H9 (cell line): ENCODE data around the gene LONP2. TPM values are rescaled to one million over a fixed set of nuclear protein-coding genes. Genes with fewer than 3 reads are reported as not detected.

Source experiments
- DNase-seq: peaks from one replicate; pipeline ENCODE4 v3.0.0-alpha.2; 2017
- H2AFZ ChIP-seq: one replicate; pipeline ENCODE4 v1.6.1; 2013; ENCODE audit warnings: mild to moderate bottlenecking, low read length, control low read depth, moderate library complexity
- H2AK5ac ChIP-seq: 2 replicates; pipeline ENCODE4 v1.6.1; 2013; ENCODE audit warnings: low read length, control low read depth, mixed read lengths; ENCODE audit not compliant: insufficient read length
- H2BK120ac ChIP-seq: one replicate; pipeline ENCODE4 v1.6.1; 2013; ENCODE audit warnings: low read depth, mild to moderate bottlenecking, low read length, control low read depth, inconsistent platforms; ENCODE audit not compliant: poor library complexity, severe bottlenecking
- H2BK12ac ChIP-seq: 2 replicates; pipeline ENCODE4 v1.6.1; 2013; ENCODE audit warnings: low read length, control low read depth, mixed read lengths, low read depth; ENCODE audit not compliant: insufficient read length
- H2BK15ac ChIP-seq: 2 replicates; pipeline ENCODE4 v1.6.1; 2013; ENCODE audit warnings: low read depth, low read length, control low read depth
- H2BK20ac ChIP-seq: one replicate; pipeline ENCODE4 v1.6.1; 2013; ENCODE audit warnings: low read depth, mild to moderate bottlenecking, low read length, control low read depth, inconsistent platforms; ENCODE audit not compliant: poor library complexity, severe bottlenecking
- H2BK5ac ChIP-seq: 2 replicates; pipeline ENCODE4 v1.6.1; 2013; ENCODE audit warnings: low read length, control low read depth, mixed read lengths; ENCODE audit not compliant: insufficient read length
- H3K14ac ChIP-seq: 2 replicates; pipeline ENCODE4 v1.6.1; 2013; ENCODE audit warnings: low read length, control low read depth; ENCODE audit not compliant: insufficient read depth
- H3K18ac ChIP-seq: 2 replicates; pipeline ENCODE4 v1.6.1; 2013; ENCODE audit warnings: low read depth, mild to moderate bottlenecking, mixed read lengths, low read length, control low read depth; ENCODE audit not compliant: insufficient read length
- H3K23ac ChIP-seq: 2 replicates; pipeline ENCODE4 v1.6.1; 2013; ENCODE audit warnings: low read length, control low read depth, mixed read lengths, low read depth; ENCODE audit not compliant: insufficient read length
- H3K23me2 ChIP-seq: 2 replicates; pipeline ENCODE4 v1.6.1; 2013; ENCODE audit warnings: low read depth, mild to moderate bottlenecking, mixed read lengths, low read length, control low read depth; ENCODE audit not compliant: insufficient read length, poor library complexity, severe bottlenecking
- H3K27ac ChIP-seq: 2 replicates; pipeline ENCODE4 v1.5.1; 2013; ENCODE audit warnings: low read length, control low read depth, mixed read lengths, low read depth; ENCODE audit not compliant: insufficient read length
- H3K27me3 ChIP-seq: 2 replicates; pipeline ENCODE4 v1.6.1; 2013; ENCODE audit warnings: low read length, control low read depth, inconsistent platforms; ENCODE audit not compliant: insufficient read depth
- H3K4ac ChIP-seq: 2 replicates; pipeline ENCODE4 v1.6.1; 2013; ENCODE audit warnings: low read depth, mild to moderate bottlenecking, control low read depth, inconsistent platforms, low read length, moderate library complexity
- H3K4me1 ChIP-seq: 2 replicates; pipeline ENCODE4 v1.6.1; 2013; ENCODE audit warnings: low read length, control low read depth, inconsistent platforms; ENCODE audit not compliant: insufficient read depth
- H3K4me2 ChIP-seq: 2 replicates; pipeline ENCODE4 v1.6.1; 2013; ENCODE audit warnings: low read length, control low read depth, mixed read lengths; ENCODE audit not compliant: insufficient read length, insufficient read depth
- H3K56ac ChIP-seq: 2 replicates; pipeline ENCODE4 v1.6.1; 2013; ENCODE audit warnings: low read depth, mild to moderate bottlenecking, mixed read lengths, low read length, control low read depth; ENCODE audit not compliant: insufficient read length
- H3K79me1 ChIP-seq: 2 replicates; pipeline ENCODE4 v1.6.1; 2013; ENCODE audit warnings: low read depth, mild to moderate bottlenecking, moderate library complexity, low read length, control low read depth, inconsistent platforms; ENCODE audit not compliant: insufficient read depth, poor library complexity, severe bottlenecking
- H3K79me2 ChIP-seq: 2 replicates; pipeline ENCODE4 v1.6.1; 2013; ENCODE audit warnings: low read length, control low read depth, inconsistent platforms; ENCODE audit not compliant: insufficient read depth
- H3K9ac ChIP-seq: 2 replicates; pipeline ENCODE4 v1.6.1; 2013; ENCODE audit warnings: low read length, control low read depth, mixed read lengths; ENCODE audit not compliant: insufficient read length; ENCODE audit errors: extremely low read depth
- H3K9me3 ChIP-seq: one replicate; pipeline ENCODE4 v1.6.1; 2013; ENCODE audit warnings: low read depth, low read length, inconsistent platforms; ENCODE audit not compliant: control insufficient read depth
- H3T11ph ChIP-seq: one replicate; pipeline ENCODE4 v1.6.1; 2013; ENCODE audit warnings: mild to moderate bottlenecking, low read length, control low read depth, inconsistent platforms
- H4K20me1 ChIP-seq: one replicate; pipeline ENCODE4 v1.6.1; 2013; ENCODE audit not compliant: control insufficient read depth, insufficient read length, insufficient read depth
- H4K5ac ChIP-seq: 2 replicates; pipeline ENCODE4 v1.6.1; 2013; ENCODE audit warnings: low read depth, mild to moderate bottlenecking, mixed read lengths, low read length, control low read depth; ENCODE audit not compliant: insufficient read length
- H4K8ac ChIP-seq: replicated peaks from 2 replicates; pipeline ENCODE4 v1.6.1; 2013; ENCODE audit warnings: low read length, control low read depth, mixed read lengths, low read depth; ENCODE audit not compliant: insufficient read length
- H4K91ac ChIP-seq: 2 replicates; pipeline ENCODE4 v1.6.1; 2013; ENCODE audit warnings: low read depth, mild to moderate bottlenecking, moderate library complexity, mixed read lengths, low read length, control low read depth; ENCODE audit not compliant: insufficient read length
- H3K27ac Mint-ChIP-seq, 3 experiments: 2 replicates in 2 of 3; 3 replicates in 1 of 3; pipeline ENCODE4 v1.8.0; 2020 to 2021; ENCODE audit warnings: mixed read lengths in 3 of 3, mild to moderate bottlenecking in 1 of 3, moderate library complexity in 1 of 3
- H3K27me3 Mint-ChIP-seq: 2 replicates; pipeline ENCODE4 v1.8.0; 2021; ENCODE audit warnings: low read depth, mild to moderate bottlenecking, moderate library complexity, mixed read lengths
- H3K36me3 Mint-ChIP-seq, 3 experiments: 2 replicates in 2 of 3; 3 replicates in 1 of 3; pipeline ENCODE4 v1.8.0; 2020 to 2021; ENCODE audit warnings: low read depth in 3 of 3, mixed read lengths in 3 of 3; ENCODE audit not compliant: insufficient read depth in 1 of 3
- H3K4me1 Mint-ChIP-seq, 2 experiments: 2 replicates each; pipeline ENCODE4 v1.8.0; 2020; ENCODE audit warnings: mixed read lengths in 2 of 2
- H3K4me3 Mint-ChIP-seq, 2 experiments: 2 replicates in 1 of 2; 3 replicates in 1 of 2; pipeline ENCODE4 v1.8.0; 2020 to 2021; ENCODE audit warnings: mild to moderate bottlenecking in 2 of 2, mixed read lengths in 2 of 2, moderate library complexity in 1 of 2
- H3K9me3 Mint-ChIP-seq, 2 experiments: 2 replicates in 1 of 2; 3 replicates in 1 of 2; pipeline ENCODE4 v1.8.0; 2020; ENCODE audit warnings: mild to moderate bottlenecking in 2 of 2, mixed read lengths in 2 of 2, moderate library complexity in 1 of 2
- CTCF ChIP-seq: fragments of 200-600 bp; sonication (generic); conservative IDR thresholded peaks from 3 replicates; pipeline ENCODE4 v1.8.0; 2021; ENCODE audit warnings: antibody characterized with exemption, mild to moderate bottlenecking
- WGBS: extraction: QIAGEN DNeasy Blood & Tissue Kit; methylation state at CpG from one replicate; pipeline ENCODE4 v1.1.7; 2013; ENCODE audit warnings: missing lambda C conversion rate, low lambda C conversion rate, mixed read lengths; ENCODE audit not compliant: insufficient read length; ENCODE audit errors: extremely low coverage; 5-methylcytosine and 5-hydroxymethylcytosine counted together
- total RNA-seq: library from RNA; stranded (reverse); gene quantifications from 2 replicates; pipeline ENCODE4 v1.2.1, GENCODE V29; 2021

The LONP2 gene
- total RNA-seq, 1 experiment from 2014 or later: 27.8 TPM

DNA sequence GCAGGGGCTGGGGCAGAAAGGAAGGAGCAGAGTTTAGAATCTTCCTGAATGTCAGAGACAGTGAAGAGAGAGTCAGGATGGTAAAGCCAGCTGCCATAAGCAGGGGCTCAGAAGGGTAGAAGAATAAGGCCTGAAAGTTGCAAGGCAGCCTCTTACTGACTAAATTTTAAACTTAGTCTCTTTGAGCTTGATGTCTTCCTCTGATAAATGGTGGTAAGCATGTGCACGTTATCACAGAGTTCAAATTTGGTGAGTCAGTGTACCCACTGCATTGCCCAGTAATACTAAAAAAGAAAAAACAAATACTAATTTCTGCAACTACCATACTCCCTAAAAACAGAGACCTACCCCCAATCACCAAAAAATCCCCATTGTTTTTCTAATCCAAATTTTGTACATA, 96.0 kb downstream of the LONP2 start:
- H3K4me2 ChIP-seq: no peak overlapping the region
- no peak overlapping the region for H2BK15ac ChIP-seq
- H3T11ph ChIP-seq: no peak overlapping the region
- no peak overlapping the region for H3K18ac ChIP-seq
- no peak overlapping the region for H2BK5ac ChIP-seq
- H3K56ac ChIP-seq: no peak overlapping the region
- H3K27me3 ChIP-seq: no peaks in the 10 kb centered on the region
- no peak overlapping the region for H3K9ac ChIP-seq
- H2BK20ac ChIP-seq: no peak overlapping the region
- DNase-seq: no peak
- H3K4ac ChIP-seq: no peak overlapping the region
- no peaks in the 10 kb centered on the region for H3K23me2 ChIP-seq
- no peaks in the 10 kb centered on the region for H3K79me1 ChIP-seq
- no peaks in the 10 kb centered on the region for H3K9me3 Mint-ChIP-seq
- H3K9me3 ChIP-seq: no peaks in the 10 kb centered on the region
- H3K14ac ChIP-seq: no peak overlapping the region
- no peak overlapping the region for H4K5ac ChIP-seq
- H3K79me2 ChIP-seq: no peaks in the 10 kb centered on the region
- no peaks in the 10 kb centered on the region for H4K20me1 ChIP-seq
- peaks cover 10 to 15% of the 10 kb centered on the region in 2 experiments for H3K4me1 Mint-ChIP-seq
- no peak for TF ChIP-seq CTCF
- H4K91ac ChIP-seq: no peak overlapping the region
- H3K27ac ChIP-seq: no peak overlapping the region
- no peak overlapping the region for H2BK12ac ChIP-seq
- no peak overlapping the region for H3K23ac ChIP-seq
- H2BK120ac ChIP-seq: no peak overlapping the region
- H3K36me3 Mint-ChIP-seq: peaks cover 4 to 20% (median 11%) of the 10 kb centered on the region in 3 experiments; a peak in 6 of 7 replicates
- H3K4me3 Mint-ChIP-seq: no peak overlapping the region
- H3K27me3 Mint-ChIP-seq: no peaks in the 10 kb centered on the region
- WGBS: no CpG with 5 or more reads among the region's 1 CpG
- H2AK5ac ChIP-seq: no peak overlapping the region
- H3K27ac Mint-ChIP-seq: peak overlapping the region in 2 of 3 experiments; percentile 7 to 71; a peak in 2 of 7 replicates
- peaks cover 6% of the 10 kb centered on the region; the same call in 1 of the 2 replicates for H3K4me1 ChIP-seq
- H2AFZ ChIP-seq: no peak overlapping the region
- H4K8ac ChIP-seq: no peak overlapping the region
